AG09319 (cell line): Measurements from ENCODE around the gene UHRF1.

Experiments used
- DNase-seq: peaks from one replicate; pipeline ENCODE4 v3.0.0-alpha.2; 2010; ENCODE audit warnings: low read depth; ENCODE audit errors: extremely low read depth
- CTCF ChIP-seq: IDR thresholded peaks from 2 replicates; pipeline ENCODE4 v1.5.1; 2011; ENCODE audit warnings: low read depth, mild to moderate bottlenecking, inconsistent platforms, low read length, moderate library complexity

UHRF1 gene

GRCh38 chr19:4967738-4968461 is 58.6 kb downstream of the UHRF1 start:
- DNase-seq, result no peak
- no peak for TF ChIP-seq CTCF

DNA sequence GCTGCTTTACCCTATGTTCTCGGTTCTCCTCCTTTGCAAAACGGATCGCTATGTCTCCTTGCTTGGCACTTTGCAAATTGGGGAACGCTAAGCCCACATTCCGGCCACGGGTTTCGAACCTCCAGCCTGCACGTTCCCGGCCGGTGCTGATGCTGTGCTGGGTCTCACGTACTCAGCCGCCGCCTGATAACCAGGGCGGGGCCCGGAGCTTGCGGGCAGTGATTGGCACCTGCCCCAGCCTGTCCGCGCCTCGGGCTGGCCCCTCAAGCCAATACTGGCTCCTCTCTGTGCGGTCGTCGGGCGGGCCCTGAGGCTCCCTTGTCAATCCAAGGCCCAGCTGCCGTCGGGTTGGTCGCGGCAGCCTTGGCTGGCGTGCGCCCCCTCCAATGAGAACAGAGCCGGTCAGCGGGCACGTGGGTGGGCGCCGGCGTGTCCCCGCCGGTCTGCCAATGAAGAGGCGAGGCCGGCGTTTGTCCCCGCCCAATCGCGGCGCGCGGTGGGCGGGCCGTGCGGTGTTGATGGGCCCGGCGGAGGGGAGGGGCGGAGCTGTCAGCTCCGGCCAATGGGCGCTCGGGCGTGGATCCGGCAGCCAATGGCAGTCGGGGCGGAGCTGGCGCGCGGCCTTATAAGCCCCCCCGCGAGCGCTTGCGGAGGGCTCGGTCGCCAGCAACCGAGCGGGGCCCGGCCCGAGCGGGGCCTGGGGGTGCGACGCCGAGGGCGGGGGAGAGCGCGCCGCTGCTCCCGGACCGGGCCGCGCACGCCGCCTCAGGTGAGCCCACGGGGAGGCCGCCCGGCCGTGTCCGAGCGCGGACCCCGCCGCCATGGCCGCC is 59.4 kb downstream of the UHRF1 start, which contains the start of gene KDM4B:
TSS of gene KDM4B (plus strand) at position 652 of the 830 bp plus-strand sequence. CDS start 63,778 bp downstream, outside the sequence.
- TF ChIP-seq CTCF, result no peak
- peak; percentile 100 for DNase-seq

DNA sequence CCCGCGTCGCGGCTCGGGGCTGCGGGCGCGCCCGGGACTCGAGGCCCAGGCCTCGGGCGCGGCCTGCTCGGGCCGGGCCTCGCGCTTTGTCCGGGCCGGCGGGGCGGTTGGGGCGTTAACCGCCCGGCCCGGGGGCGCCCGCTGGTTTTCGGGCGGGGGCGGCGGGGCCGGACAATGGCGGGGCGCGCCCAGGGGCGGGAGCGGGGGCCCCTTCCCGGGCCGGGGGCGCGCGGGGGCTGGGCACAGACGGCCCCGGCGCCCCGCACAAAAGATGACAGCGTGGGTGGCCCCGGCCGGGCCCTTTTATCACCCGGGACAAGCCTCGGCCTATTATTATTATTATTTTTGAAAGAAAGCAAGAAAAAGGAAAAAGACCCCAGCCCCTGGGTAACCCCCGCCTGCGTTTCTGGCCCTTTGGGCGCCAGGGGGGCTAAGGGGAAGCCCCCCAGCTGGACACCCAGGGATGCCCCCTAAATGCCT is 60.0 kb downstream of the UHRF1 start:
- no peak for DNase-seq
- no peak for TF ChIP-seq CTCF

- no peak for TF ChIP-seq CTCF
- DNase-seq, result no peak
Measured at GRCh38 chr19:4969772-4970531, 60.7 kb downstream of the UHRF1 start.

DNA sequence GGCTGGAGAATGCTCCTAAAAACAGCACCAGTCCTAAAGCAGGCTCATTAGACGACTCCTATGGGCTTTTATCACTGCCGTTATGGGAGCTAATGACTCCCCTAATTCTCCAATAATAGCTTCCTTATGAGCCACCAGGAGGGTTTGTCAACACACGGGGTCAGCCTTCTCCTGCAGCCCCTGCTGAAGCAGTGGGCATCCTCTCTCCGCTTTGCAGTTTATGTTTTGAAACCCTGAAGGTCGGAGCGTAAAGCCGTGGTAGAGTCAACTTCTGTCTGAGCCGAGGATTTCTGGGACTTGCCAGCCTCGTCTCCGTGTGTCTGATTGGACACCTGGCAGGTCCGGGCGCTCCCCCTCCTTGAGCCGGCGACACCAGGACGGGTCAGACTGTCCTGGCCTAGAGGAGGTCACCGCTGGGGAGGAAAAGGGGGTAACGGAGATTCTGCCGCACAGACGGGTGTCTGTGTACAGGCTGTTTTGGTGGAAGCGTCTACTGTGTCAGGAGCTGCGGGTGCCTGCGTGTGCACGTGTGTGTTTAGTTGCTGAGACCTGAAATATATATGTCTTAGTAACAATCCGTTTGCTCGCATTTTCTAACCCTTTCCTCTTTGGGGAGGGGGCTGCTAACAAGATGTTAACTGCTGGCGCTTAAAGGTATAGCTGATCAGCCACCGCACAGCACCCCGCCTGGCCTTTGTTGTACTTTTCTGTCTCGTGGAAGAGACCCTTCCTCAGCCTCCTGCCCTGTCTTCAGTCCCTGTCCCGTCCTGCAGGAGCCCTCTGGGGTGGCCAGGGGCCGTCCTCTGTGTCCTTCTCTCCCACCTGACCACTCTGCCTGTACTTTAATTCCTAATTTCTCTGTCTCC is 61.5 kb downstream of the UHRF1 start:
- no peak for TF ChIP-seq CTCF
- no peak for DNase-seq

- DNase-seq, result no peak
- TF ChIP-seq CTCF, result no peak
Measured at GRCh38 chr19:4971424-4971793, 62.1 kb downstream of the UHRF1 start.
